IMR-90 (cell line): ENCODE measurements around the gene SERPINA6. TPM values are rescaled to one million over a fixed set of nuclear protein-coding genes. Genes with fewer than 3 reads are reported as not detected.

Source experiments
- ATAC-seq: fragments of 200-7000 bp; cut with Tn5 transposase; 2 replicates; pipeline ENCODE4 v1.9.1; 2020; ENCODE audit warnings: low read depth, mild to moderate bottlenecking, moderate library complexity
- BruUV-seq: library from RNA; stranded (reverse); fragments of 400-500 nt; replicated peaks from 2 replicates; lab custom pipeline; 2021; lab: Mats Ljungman, UMichigan
- CTCF ChIA-PET: fragments of 300-600 bp; formaldehyde crosslinking; extraction: SDS; loops from one replicate; lab custom pipeline; 2021; ENCODE audit warnings: antibody characterized with exemption; lab: Yijun Ruan, JAX
- POLR2A ChIA-PET: fragments of 300-600 bp; sonication (Branson Sonifier 250); formaldehyde crosslinking; loops from one replicate; lab custom pipeline; 2022; ENCODE audit warnings: antibody characterized with exemption; ENCODE audit not compliant: unreplicated experiment; lab: Charles Lee
- DNase-seq: peaks from one replicate; pipeline ENCODE4 v3.0.0; 2013
- H2AFZ ChIP-seq: replicated peaks from 2 replicates; pipeline ENCODE3; 2013; ENCODE audit warnings: low read length, mild to moderate bottlenecking; ENCODE audit not compliant: poor library complexity
- H2AK5ac ChIP-seq: 2 replicates; pipeline ENCODE4 v1.6.1; 2013; ENCODE audit warnings: low read depth, low read length, inconsistent platforms
- H2AK9ac ChIP-seq: replicated peaks from 2 replicates; pipeline ENCODE3; 2013; ENCODE audit warnings: mild to moderate bottlenecking, low read depth, low read length, moderate library complexity; ENCODE audit not compliant: poor library complexity
- H2BK120ac ChIP-seq: 2 replicates; pipeline ENCODE4 v1.6.1; 2013; ENCODE audit warnings: low read depth, low read length, inconsistent platforms
- H2BK15ac ChIP-seq: 3 replicates; pipeline ENCODE4 v1.6.1; 2013; ENCODE audit warnings: low read depth, low read length, inconsistent platforms
- H2BK20ac ChIP-seq: 2 replicates; pipeline ENCODE4 v1.6.1; 2013; ENCODE audit warnings: low read depth, mild to moderate bottlenecking, inconsistent platforms, low read length, moderate library complexity
- H2BK5ac ChIP-seq: 2 replicates; pipeline ENCODE4 v1.6.1; 2013; ENCODE audit warnings: mild to moderate bottlenecking, low read depth, low read length, inconsistent platforms; ENCODE audit not compliant: poor library complexity, severe bottlenecking
- H3K14ac ChIP-seq: replicated peaks from 2 replicates; pipeline ENCODE4 v1.6.1; 2013; ENCODE audit warnings: low read depth, low read length, inconsistent platforms
- H3K18ac ChIP-seq: 2 replicates; pipeline ENCODE4 v1.6.1; 2013; ENCODE audit warnings: low read depth, low read length, control low read depth
- H3K23ac ChIP-seq: 2 replicates; pipeline ENCODE4 v1.6.1; 2013; ENCODE audit warnings: low read depth, low read length, inconsistent platforms
- H3K27ac ChIP-seq: 2 replicates; pipeline ENCODE4 v1.5.1; 2013; ENCODE audit warnings: mild to moderate bottlenecking, control low read depth, low read length; ENCODE audit not compliant: insufficient read depth
- H3K27me3 ChIP-seq: 2 replicates; pipeline ENCODE4 v1.6.1; 2013; ENCODE audit warnings: low read length; ENCODE audit not compliant: control insufficient read depth, insufficient read depth
- H3K36me3 ChIP-seq: 2 replicates; pipeline ENCODE4 v1.6.1; 2013; ENCODE audit warnings: low read length, mixed read lengths; ENCODE audit not compliant: control insufficient read depth, insufficient read depth
- H3K4ac ChIP-seq: 2 replicates; pipeline ENCODE4 v1.6.1; 2013; ENCODE audit warnings: low read depth, low read length, inconsistent platforms
- H3K4me1 ChIP-seq: 2 replicates; pipeline ENCODE4 v1.6.1; 2013; ENCODE audit warnings: low read length, mixed read lengths; ENCODE audit not compliant: control insufficient read depth, insufficient read depth
- H3K4me2 ChIP-seq: 2 replicates; pipeline ENCODE4 v1.6.1; 2013; ENCODE audit warnings: low read depth, mild to moderate bottlenecking, control low read depth, low read length, moderate library complexity
- H3K4me3 ChIP-seq: 2 replicates; pipeline ENCODE4 v1.5.1; 2013; ENCODE audit warnings: low read depth, mild to moderate bottlenecking, control low read depth, low read length, moderate library complexity; ENCODE audit not compliant: insufficient read depth
- H3K56ac ChIP-seq: 2 replicates; pipeline ENCODE4 v1.6.1; 2013; ENCODE audit warnings: low read length, inconsistent platforms; ENCODE audit not compliant: insufficient read depth; ENCODE audit errors: extremely low read depth
- H3K79me1 ChIP-seq, 2 experiments: 2 replicates each; pipeline ENCODE4 v1.6.1; 2013; ENCODE audit warnings: low read length in 2 of 2, inconsistent platforms in 1 of 2, low read depth in 1 of 2
- H3K9ac ChIP-seq: 2 replicates; pipeline ENCODE4 v1.6.1; 2013; ENCODE audit warnings: low read depth, low read length, control low read depth
- H3K9me1 ChIP-seq: 2 replicates; pipeline ENCODE4 v1.6.1; 2013; ENCODE audit warnings: low read length, inconsistent platforms; ENCODE audit not compliant: insufficient read depth
- H3K9me3 ChIP-seq: 2 replicates; pipeline ENCODE4 v1.6.1; 2013; ENCODE audit warnings: low read length; ENCODE audit not compliant: control insufficient read depth, insufficient read depth
- H4K20me1 ChIP-seq: 2 replicates; pipeline ENCODE4 v1.6.1; 2013; ENCODE audit warnings: low read length, inconsistent platforms; ENCODE audit not compliant: insufficient read depth
- H4K5ac ChIP-seq: 2 replicates; pipeline ENCODE4 v1.6.1; 2013; ENCODE audit warnings: mild to moderate bottlenecking, low read depth, low read length, control low read depth
- H4K8ac ChIP-seq, 2 experiments: 2 replicates each; pipeline ENCODE4 v1.6.1; 2013; ENCODE audit warnings: low read depth in 2 of 2, low read length in 2 of 2, control low read depth in 1 of 2, inconsistent platforms in 1 of 2
- H4K91ac ChIP-seq: 2 replicates; pipeline ENCODE4 v1.6.1; 2013; ENCODE audit warnings: low read depth, low read length, inconsistent platforms; ENCODE audit not compliant: insufficient read depth
- ELK1 ChIP-seq: fragments of 150-350 bp; IDR thresholded peaks from 2 replicates; pipeline ENCODE4 v1.6.1; 2016; ENCODE audit warnings: low read depth, mild to moderate bottlenecking, low read length, moderate library complexity, borderline replicate concordance
- WGBS, 2 experiments: methylation state at CpG; one replicate each; pipeline versions ENCODE4 v1.1.5 to v1.1.7; 2013; ENCODE audit warnings: missing lambda C conversion rate in 2 of 2; ENCODE audit not compliant: insufficient read length in 1 of 2; ENCODE audit errors: extremely low coverage in 2 of 2; 5-methylcytosine and 5-hydroxymethylcytosine counted together
- dilution Hi-C: fragments of 300-500 bp; cut with HindIII; formaldehyde crosslinking; loops from one replicate; pipeline ENCODE4 v1.14.3; 2018; ENCODE audit warnings: low sequenced_read_pairs; ENCODE audit not compliant: unreplicated experiment
- in situ Hi-C: fragments of 300-500 bp; cut with MboI; formaldehyde crosslinking; loops from 3 replicates; pipeline ENCODE4 v1.14.3; 2019; ENCODE audit warnings: low sequenced_read_pairs, inconsistent platforms, mixed read lengths
- intact Hi-C: fragments of 100-400 bp; cut with micrococcal nuclease; formaldehyde crosslinking; loops from 2 replicates; pipeline ENCODE4 v1.10.0; 2022
- polyA plus RNA-seq, 3 experiments: library from polyadenylated mRNA; depleted of rRNA; stranded (reverse); fragments of >200 nt; gene quantifications; 2 replicates each; pipeline ENCODE4 v1.2.3, GENCODE V29; 2012; ENCODE audit warnings: low replicate concordance in 1 of 3
- total RNA-seq: library from RNA; depleted of rRNA; stranded (reverse); fragments of >200 nt; gene quantifications from 2 replicates; pipeline ENCODE4 v1.2.3, GENCODE V29; 2012

The SERPINA6 gene
- total and polyA plus RNA-seq, 2 of the 4 experiments (the other 2 are of a cell fraction) = not detected

- H3K4me2 ChIP-seq = no peak overlapping the region
- H3K9me1 ChIP-seq = no peaks in the 10 kb centered on the region
- no peak for TF ChIP-seq ELK1
- H2BK5ac ChIP-seq = no peak overlapping the region
- H2BK15ac ChIP-seq = no peak overlapping the region
- no peaks in the 10 kb centered on the region for H3K79me1 ChIP-seq
- no peak overlapping the region for H2BK20ac ChIP-seq
- no peaks in the 10 kb centered on the region; the same call in 1 of the 2 replicates for H3K27me3 ChIP-seq
- H4K5ac ChIP-seq = no peak overlapping the region
- BruUV-seq = no TSS peak
- CTCF ChIA-PET = interaction anchor here (0.6 kb wide), 1 partner anchor 266 kb away, joined by 3 read pairs; no protein-coding TSS in a partner anchor
- H3K27ac ChIP-seq = no peak overlapping the region
- no peak overlapping the region for H3K4ac ChIP-seq
- no peak overlapping the region for H3K23ac ChIP-seq
- H2AK9ac ChIP-seq = peak overlapping the region; percentile 13
- H4K20me1 ChIP-seq = no peaks in the 10 kb centered on the region
- in situ Hi-C loops = no loop called here
- H3K14ac ChIP-seq = no peak overlapping the region
- no peak overlapping the region for H3K4me3 ChIP-seq
- WGBS, 2 experiments = 31% methylated on average over 3 of the region's 7 CpGs; no CpG with 5 or more reads in 1 of the 2 experiments
- no peak for ATAC-seq
- no peaks in the 10 kb centered on the region for H3K9me3 ChIP-seq
- DNase-seq = no peak
- intact Hi-C loops = no loop called here
- POLR2A ChIA-PET = no interaction called here
- H3K18ac ChIP-seq = no peak overlapping the region
- H2AFZ ChIP-seq = peak overlapping the region; percentile 56
- no peak overlapping the region for H2BK120ac ChIP-seq
- H2AK5ac ChIP-seq = no peak overlapping the region
- no peaks in the 10 kb centered on the region for H3K36me3 ChIP-seq
- H4K91ac ChIP-seq = no peak overlapping the region
- no peak overlapping the region for H3K56ac ChIP-seq
- no peaks in the 10 kb centered on the region for H3K4me1 ChIP-seq
- no peak overlapping the region for H4K8ac ChIP-seq
- dilution Hi-C loops = no loop called here
- H3K9ac ChIP-seq = no peak overlapping the region
These were observed 9.0 kb upstream of the SERPINA6 start for GRCh38 chr14:94332063-94332583.
